LNCaP clone FGC (cell line): ENCODE data around the gene NLRC3.

Experiments
- DNase-seq: peaks from one replicate; pipeline ENCODE4 v3.0.0-alpha.2; 2011; ENCODE audit warnings: low read depth
- H3K4me3 ChIP-seq: 2 replicates; pipeline ENCODE4 v1.5.1; 2011; ENCODE audit warnings: mild to moderate bottlenecking, low read depth, low read length, control low read depth
- CTCF ChIP-seq: IDR thresholded peaks from 2 replicates; pipeline ENCODE4 v1.5.1; 2012; ENCODE audit warnings: mild to moderate bottlenecking; ENCODE audit not compliant: control insufficient read depth, insufficient read depth; ENCODE audit errors: extremely low read depth

The NLRC3 gene

GRCh38 chr16:3580251-3580651 is 3.0 kb upstream of the NLRC3 start:
- DNase-seq = no peak
- no peak for TF ChIP-seq CTCF
- H3K4me3 ChIP-seq = no peak overlapping the region

GRCh38 chr16:3579776-3580175 is 2.6 kb upstream of the NLRC3 start:
- no peak overlapping the region for H3K4me3 ChIP-seq
- TF ChIP-seq CTCF = no peak
- DNase-seq = no peak

- no peak overlapping the region for H3K4me3 ChIP-seq
- TF ChIP-seq CTCF = no peak
- DNase-seq = no peak
These were observed 1.7 kb upstream of the NLRC3 start for GRCh38 chr16:3578610-3579551.

GRCh38 chr16:3578121-3578520 is 918 bp upstream of the NLRC3 start:
- no peak for DNase-seq
- no peak overlapping the region for H3K4me3 ChIP-seq
- TF ChIP-seq CTCF = no peak

DNA sequence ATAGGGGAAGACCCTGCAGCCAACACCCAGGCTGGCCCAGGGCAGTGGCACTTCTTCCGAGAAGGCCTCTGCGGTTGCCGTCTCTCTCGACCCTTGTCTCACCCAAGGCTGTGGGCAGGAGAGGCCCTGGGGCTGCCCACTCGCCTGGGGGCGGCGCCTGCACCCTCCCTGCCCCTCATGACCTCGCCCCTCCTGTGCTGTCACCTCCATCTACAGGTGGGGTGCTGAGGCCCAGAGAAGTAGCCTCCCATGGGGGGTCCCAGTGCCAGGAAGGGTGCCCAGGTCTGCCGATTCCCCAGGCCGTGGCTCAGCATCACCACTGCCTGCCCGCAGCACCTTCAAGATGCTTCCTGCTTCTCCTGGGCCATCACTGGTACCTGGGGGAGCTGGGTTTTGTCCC is 992 bp downstream of the NLRC3 start:
- TF ChIP-seq CTCF = no peak
- H3K4me3 ChIP-seq = no peak overlapping the region
- no peak for DNase-seq

- H3K4me3 ChIP-seq = no peak overlapping the region
- DNase-seq = no peak
- no peak for TF ChIP-seq CTCF
These were observed 1.7 kb downstream of the NLRC3 start for GRCh38 chr16:3575491-3575890.

DNA sequence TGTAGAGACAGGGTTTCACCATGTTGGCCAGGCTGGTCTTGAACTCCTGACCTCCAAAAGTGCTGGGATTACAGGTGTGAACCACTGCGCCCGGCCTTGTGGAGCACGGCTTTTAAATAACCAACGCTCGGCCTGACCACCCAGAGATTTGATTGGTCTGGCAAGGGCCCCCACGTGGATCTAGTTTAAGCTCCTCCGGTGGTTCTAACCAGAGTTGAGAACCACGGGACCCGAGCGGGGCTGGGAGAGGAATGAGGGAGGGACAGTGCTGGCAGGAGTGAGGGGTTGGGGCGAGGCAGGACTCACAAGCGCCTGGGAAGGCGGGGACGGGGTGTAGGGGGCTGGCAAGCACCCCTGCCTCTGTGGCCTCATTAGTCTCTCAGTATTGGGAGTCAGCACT is 3.0 kb downstream of the NLRC3 start:
- no peak overlapping the region for H3K4me3 ChIP-seq
- no peak for DNase-seq
- TF ChIP-seq CTCF = no peak
